ENCODE measurements around the gene INTS12.

Gene INTS12, protein sequence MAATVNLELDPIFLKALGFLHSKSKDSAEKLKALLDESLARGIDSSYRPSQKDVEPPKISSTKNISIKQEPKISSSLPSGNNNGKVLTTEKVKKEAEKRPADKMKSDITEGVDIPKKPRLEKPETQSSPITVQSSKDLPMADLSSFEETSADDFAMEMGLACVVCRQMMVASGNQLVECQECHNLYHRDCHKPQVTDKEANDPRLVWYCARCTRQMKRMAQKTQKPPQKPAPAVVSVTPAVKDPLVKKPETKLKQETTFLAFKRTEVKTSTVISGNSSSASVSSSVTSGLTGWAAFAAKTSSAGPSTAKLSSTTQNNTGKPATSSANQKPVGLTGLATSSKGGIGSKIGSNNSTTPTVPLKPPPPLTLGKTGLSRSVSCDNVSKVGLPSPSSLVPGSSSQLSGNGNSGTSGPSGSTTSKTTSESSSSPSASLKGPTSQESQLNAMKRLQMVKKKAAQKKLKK

DNA sequence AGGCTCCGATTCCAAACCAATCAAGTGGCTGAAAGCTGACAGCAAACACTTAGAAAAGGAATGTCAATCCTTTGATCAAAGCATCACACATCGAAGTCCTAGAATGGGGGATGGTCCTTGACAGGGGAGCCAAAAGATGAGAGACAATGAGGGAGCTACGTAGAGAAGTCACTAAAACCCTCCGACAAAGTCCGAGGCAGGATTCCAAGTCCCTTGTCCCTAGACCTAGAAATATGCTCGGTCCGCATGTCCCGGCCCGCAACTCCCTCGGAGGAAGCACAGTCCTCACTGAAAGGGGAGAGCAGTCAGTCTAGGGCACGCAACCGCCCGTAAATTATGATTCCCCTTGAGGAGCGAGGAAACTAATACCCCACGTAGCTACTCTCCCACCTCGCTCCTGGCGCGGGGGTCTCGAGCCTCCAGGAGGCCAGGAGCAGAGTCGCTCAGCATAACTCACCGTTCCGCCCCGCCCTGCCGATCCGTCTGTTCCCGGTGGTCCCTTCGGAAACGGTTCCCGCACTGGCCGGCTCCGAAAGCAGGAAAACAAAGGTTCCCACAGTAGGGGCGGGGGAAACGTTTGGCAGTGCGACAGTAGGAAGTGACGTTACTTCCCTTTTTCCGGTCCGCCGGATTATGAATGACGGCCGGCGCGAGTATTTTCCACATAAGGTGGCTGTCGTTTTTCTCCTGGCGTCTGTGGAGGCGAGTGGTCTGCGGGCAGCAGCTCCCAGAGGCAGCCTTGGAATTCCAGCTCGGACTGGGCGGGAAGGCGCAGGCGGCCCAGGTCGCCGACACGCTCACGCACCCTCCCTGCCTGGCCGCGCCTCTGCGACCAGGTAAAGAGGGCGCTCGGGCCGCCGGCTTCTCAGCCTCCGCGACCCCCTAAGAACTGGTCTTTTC is at the start of gene INTS12, which contains the start of gene GSTCD:
TSS of gene INTS12 (minus strand) at position 509 of the 900 bp plus-strand sequence. CDS start 8,684 bp downstream, outside the sequence.
TSS of gene GSTCD (plus strand) at position 604 of the 900 bp plus-strand sequence. CDS start 8,830 bp downstream, outside the sequence.
- Histone ChIP-seq H3K9ac (ENCODE audit: low read length) (peak within 1 kb of the TSS; percentile 90), H3K36me3 (replicated peaks; ENCODE audit: insufficient read depth, low read length) (no peaks in the 10 kb centered on the region), H3K4me2 (ENCODE audit: low read depth, low read length) (peak within 1 kb of the TSS; percentile 86), H3K4me1 (ENCODE audit: low read length) (peaks cover 13% of the 10 kb centered on the region; the same call in 1 of the 2 replicates), H2AFZ (ENCODE audit: low read length) (peak within 1 kb of the TSS; percentile 97), H3K27me3 (replicated peaks; ENCODE audit: insufficient read depth, low read length) (no peaks in the 10 kb centered on the region), H3K9me3 (replicated peaks; ENCODE audit: insufficient read depth, low read length) (no peaks in the 10 kb centered on the region), H3F3A (ENCODE audit: insufficient read depth, low read length) (0 out of 2 replicates have a peak, but pooled peaks cover 6% of the 10 kb centered on the region), H3K79me2 (ENCODE audit: low read length) (peaks cover 91% of the 10 kb centered on the region), H3K4me3 (ENCODE audit: low read length) (peak within 1 kb of the TSS; percentile 85), H4K20me1 (ENCODE audit: insufficient read depth, low read length) (no peaks in the 10 kb centered on the region), H3K27ac (ENCODE audit: low read length) (peak within 1 kb of the TSS; percentile 62; the same call in 1 of the 2 replicates), H3K9me2 (replicated peaks; ENCODE audit: insufficient read depth, low read length) (no peaks in the 10 kb centered on the region)
- DNase-seq = peak; percentile 93
- TF ChIP-seq, protein P1, sequence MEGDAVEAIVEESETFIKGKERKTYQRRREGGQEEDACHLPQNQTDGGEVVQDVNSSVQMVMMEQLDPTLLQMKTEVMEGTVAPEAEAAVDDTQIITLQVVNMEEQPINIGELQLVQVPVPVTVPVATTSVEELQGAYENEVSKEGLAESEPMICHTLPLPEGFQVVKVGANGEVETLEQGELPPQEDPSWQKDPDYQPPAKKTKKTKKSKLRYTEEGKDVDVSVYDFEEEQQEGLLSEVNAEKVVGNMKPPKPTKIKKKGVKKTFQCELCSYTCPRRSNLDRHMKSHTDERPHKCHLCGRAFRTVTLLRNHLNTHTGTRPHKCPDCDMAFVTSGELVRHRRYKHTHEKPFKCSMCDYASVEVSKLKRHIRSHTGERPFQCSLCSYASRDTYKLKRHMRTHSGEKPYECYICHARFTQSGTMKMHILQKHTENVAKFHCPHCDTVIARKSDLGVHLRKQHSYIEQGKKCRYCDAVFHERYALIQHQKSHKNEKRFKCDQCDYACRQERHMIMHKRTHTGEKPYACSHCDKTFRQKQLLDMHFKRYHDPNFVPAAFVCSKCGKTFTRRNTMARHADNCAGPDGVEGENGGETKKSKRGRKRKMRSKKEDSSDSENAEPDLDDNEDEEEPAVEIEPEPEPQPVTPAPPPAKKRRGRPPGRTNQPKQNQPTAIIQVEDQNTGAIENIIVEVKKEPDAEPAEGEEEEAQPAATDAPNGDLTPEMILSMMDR (IDR thresholded peaks at IDR 0.05; ENCODE audit: low read length) = no peak
- TF ChIP-seq EZH2phosphoT487 (IDR thresholded peaks at IDR 0.05; ENCODE audit: low read length) = no peak
- TF ChIP-seq EZH2 (optimal IDR thresholded peaks at IDR 0.05; ENCODE audit: low read depth, low read length) = no peak

DNA sequence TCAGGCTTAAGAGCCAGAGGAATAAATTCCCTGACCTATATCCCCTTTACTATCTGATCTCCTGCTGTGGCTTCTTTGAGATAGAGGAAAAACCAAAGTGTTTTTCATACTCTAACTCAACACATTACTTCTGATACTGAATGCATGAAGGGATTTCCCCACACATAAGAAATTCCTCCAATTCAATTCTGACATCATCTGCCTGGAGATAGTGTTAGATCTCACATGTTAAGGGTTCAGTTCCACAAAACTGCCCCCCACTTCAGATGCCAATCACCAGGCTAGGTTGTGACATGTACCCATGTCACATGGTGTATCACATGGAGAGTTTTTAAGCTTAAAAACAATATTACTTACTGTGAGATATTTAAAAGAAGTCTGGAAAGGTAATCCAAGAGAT is 46.9 kb upstream of the INTS12 start:
- no peak overlapping the region for H3K9ac ChIP-seq (ENCODE audit: low read length)
- no peaks in the 10 kb centered on the region for H3K9me3 ChIP-seq (replicated peaks; ENCODE audit: insufficient read depth, low read length)
- no peaks in the 10 kb centered on the region for H3K36me3 ChIP-seq (replicated peaks; ENCODE audit: insufficient read depth, low read length)
- H2AFZ ChIP-seq (ENCODE audit: low read length) = no peak overlapping the region
- H3F3A ChIP-seq (ENCODE audit: insufficient read depth, low read length) = no peaks in the 10 kb centered on the region
- H4K20me1 ChIP-seq (ENCODE audit: insufficient read depth, low read length) = no peaks in the 10 kb centered on the region
- no peaks in the 10 kb centered on the region for H3K9me2 ChIP-seq (replicated peaks; ENCODE audit: insufficient read depth, low read length)
- no peaks in the 10 kb centered on the region for H3K27me3 ChIP-seq (replicated peaks; ENCODE audit: insufficient read depth, low read length)
- H3K4me2 ChIP-seq (ENCODE audit: low read depth, low read length) = no peak overlapping the region
- DNase-seq = no peak
- H3K4me1 ChIP-seq (ENCODE audit: low read length) = peaks cover 12% of the 10 kb centered on the region; the same call in 1 of the 2 replicates
- no peak overlapping the region for H3K27ac ChIP-seq (ENCODE audit: low read length)
- TF ChIP-seq EZH2phosphoT487 (IDR thresholded peaks at IDR 0.05; ENCODE audit: low read length) = no peak
- TF ChIP-seq, protein P1 (IDR thresholded peaks at IDR 0.05; ENCODE audit: low read length) = no peak
- TF ChIP-seq EZH2 (optimal IDR thresholded peaks at IDR 0.05; ENCODE audit: low read depth, low read length) = no peak
- no peaks in the 10 kb centered on the region for H3K79me2 ChIP-seq (ENCODE audit: low read length)
- no peak overlapping the region for H3K4me3 ChIP-seq (ENCODE audit: low read length)

DNA sequence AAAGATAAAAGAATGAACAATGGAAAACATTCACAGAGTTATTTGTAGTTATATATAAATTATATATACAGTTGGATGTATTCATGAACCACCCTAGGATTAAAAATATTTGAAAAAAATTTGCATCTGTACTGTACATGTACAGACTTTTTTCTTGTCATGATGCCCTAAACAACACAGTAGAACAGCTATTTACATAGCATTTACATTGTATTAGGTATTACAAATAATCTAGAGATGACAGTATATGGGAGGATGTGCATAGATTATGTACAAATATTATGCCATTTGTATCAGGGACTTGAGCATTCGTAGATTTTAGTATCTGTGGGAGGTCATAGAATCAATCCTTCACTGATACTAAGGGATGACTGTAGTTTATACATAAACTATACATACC is 44.9 kb upstream of the INTS12 start:
- Histone ChIP-seq H3K27ac (ENCODE audit: low read length) (no peak overlapping the region), H3F3A (ENCODE audit: insufficient read depth, low read length) (no peaks in the 10 kb centered on the region), H2AFZ (ENCODE audit: low read length) (no peak overlapping the region), H3K9ac (ENCODE audit: low read length) (no peak overlapping the region), H3K27me3 (replicated peaks; ENCODE audit: insufficient read depth, low read length) (no peaks in the 10 kb centered on the region), H3K9me2 (replicated peaks; ENCODE audit: insufficient read depth, low read length) (no peaks in the 10 kb centered on the region), H3K36me3 (replicated peaks; ENCODE audit: insufficient read depth, low read length) (no peaks in the 10 kb centered on the region), H3K9me3 (replicated peaks; ENCODE audit: insufficient read depth, low read length) (no peaks in the 10 kb centered on the region), H4K20me1 (ENCODE audit: insufficient read depth, low read length) (no peaks in the 10 kb centered on the region), H3K4me2 (ENCODE audit: low read depth, low read length) (no peak overlapping the region), H3K4me1 (ENCODE audit: low read length) (peaks cover 12% of the 10 kb centered on the region; the same call in 1 of the 2 replicates), H3K4me3 (ENCODE audit: low read length) (no peak overlapping the region), H3K79me2 (ENCODE audit: low read length) (no peaks in the 10 kb centered on the region)
- TF ChIP-seq, protein P1 (IDR thresholded peaks at IDR 0.05; ENCODE audit: low read length) = no peak
- TF ChIP-seq EZH2phosphoT487 (IDR thresholded peaks at IDR 0.05; ENCODE audit: low read length) (no peak), EZH2 (optimal IDR thresholded peaks at IDR 0.05; ENCODE audit: low read depth, low read length) (no peak)
- DNase-seq = no peak
